A673 (cell line): ENCODE data around the gene MAN2A2.

Source experiments
- CTCF ChIP-seq: fragments of 300-800, 200-600 bp; sonication (generic); conservative IDR thresholded peaks from 2 replicates; pipeline ENCODE4 v1.5.1; 2017; ENCODE audit warnings: low read depth, mild to moderate bottlenecking, antibody characterized with exemption, low read length, moderate library complexity, mixed read lengths
- EZH2 ChIP-seq: fragments of 200-600 bp; sonication (generic); IDR thresholded peaks from 2 replicates; pipeline ENCODE4 v1.6.1; 2017; ENCODE audit warnings: borderline replicate concordance, low read depth, mild to moderate bottlenecking, mixed read lengths, antibody characterized with exemption, low read length; ENCODE audit not compliant: poor library complexity, severe bottlenecking

DNA sequence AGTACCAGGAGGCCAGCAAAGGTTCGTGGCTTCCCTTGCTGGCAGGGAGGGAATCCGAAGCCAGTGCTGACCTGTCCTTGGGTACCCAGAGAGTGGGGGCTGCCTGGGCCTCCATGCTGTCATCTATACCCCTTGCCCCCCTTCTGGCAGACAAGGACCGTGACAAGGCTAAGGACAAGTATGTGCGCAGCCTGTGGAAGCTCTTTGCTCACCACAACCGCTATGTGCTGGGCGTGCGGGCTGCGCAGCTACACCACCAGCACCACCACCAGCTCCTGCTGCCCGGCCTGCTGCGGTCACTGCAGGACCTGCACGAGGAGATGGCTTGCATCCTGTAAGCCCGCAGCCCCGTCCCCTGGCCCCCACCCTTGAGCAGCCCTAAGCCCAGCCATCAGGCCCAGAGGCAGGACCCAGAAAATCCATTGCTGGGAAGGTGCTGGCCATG lies 16.0 kb upstream of the MAN2A2 start:
- TF ChIP-seq CTCF (no peak), EZH2 (no peak)
